GM21367 (cell line): Measurements from ENCODE around the gene PACS1.
"Not testable (repeated sequence)": the region's sequence is repeated elsewhere in the genome, so short reads cannot be mapped to it uniquely, and the experiment has no call there.

ENCODE experiments used
- ATAC-seq: cut with Tn5 transposase; IDR thresholded peaks from one replicate; pipeline ENCODE4 v1.9.1; 2021; ENCODE audit not compliant: unreplicated experiment

The PACS1 gene

GRCh38 chr11:66072518-66072917 lies 2.4 kb downstream of the PACS1 start:
- ATAC-seq: no peak

DNA sequence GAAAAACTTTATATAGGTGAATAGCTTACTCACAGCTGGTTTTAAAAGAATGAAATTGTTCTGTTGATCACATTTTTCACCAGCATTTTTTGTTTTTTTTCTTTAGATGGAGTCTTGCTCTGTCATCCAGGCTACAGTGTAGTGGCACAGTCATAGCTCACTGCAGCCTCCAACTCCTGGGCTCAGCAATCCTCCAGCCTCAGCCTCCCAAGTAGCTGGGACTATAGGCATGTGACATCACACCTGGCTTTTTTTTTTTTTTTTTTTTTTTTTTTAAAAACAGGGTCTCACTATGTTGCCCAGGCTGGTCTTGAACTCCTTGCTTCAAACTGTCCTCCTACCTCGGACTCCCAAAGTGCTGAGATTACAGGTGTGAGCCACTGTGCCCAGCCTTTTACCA lies 3.6 kb downstream of the PACS1 start:
- no peak for ATAC-seq

DNA sequence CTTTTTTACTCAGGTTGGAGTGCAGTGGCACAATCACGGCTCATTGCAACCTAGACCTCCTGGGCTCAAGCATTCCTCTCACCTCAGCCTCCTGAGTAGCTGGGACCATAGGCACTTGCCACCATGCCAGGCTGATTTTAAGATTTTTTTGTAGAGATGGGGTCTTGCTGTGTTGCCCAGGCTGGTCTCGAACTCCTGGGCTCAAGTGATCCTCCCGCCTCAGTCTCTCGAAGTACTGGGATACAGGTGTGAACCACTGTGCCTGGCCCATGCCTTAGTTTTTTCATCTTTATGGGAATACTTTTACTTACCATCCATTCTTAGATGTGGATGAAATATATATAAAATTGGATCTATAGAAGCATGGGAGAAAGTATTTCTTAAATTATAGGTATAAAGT lies 5.2 kb downstream of the PACS1 start:
- ATAC-seq: no peak

DNA sequence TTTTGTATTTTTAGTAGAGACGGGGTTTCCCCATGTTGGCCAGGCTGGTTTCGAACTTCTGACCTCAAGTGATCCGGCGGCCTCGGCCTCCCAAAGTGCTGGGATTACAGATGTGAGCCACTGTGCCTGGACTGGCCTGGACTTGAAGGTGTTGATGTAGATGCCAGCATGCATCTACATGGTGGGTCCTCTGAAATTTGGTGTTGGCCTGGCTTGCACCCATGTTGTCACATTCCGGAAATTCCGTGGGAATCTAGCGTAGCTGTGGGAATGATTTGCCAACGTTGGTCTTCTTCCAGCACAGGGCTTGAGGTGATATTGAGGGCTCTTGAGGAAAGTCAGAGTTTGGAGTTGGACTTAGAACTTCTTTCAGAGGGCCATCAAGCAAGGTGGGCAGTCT lies 6.5 kb downstream of the PACS1 start:
- no peak for ATAC-seq

DNA sequence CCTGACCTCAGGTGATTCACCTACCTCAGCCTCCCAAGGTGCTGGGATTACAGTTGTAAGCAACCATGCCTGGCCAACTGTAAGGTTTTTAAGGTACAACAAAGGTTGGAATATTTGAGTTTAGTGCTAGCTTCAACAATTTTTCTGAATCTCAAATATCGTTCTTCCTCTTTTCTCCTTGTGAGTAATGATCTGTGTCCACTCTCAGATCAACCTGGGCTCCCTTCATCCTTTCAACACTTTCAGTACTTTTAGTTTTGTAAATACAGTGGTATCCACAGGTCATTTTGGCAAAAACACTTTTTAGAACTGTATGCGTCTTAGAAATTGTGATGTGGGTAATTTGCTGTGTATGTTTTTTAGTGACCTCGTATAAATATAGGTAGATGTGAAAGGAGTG lies 7.9 kb downstream of the PACS1 start:
- ATAC-seq: no peak

DNA sequence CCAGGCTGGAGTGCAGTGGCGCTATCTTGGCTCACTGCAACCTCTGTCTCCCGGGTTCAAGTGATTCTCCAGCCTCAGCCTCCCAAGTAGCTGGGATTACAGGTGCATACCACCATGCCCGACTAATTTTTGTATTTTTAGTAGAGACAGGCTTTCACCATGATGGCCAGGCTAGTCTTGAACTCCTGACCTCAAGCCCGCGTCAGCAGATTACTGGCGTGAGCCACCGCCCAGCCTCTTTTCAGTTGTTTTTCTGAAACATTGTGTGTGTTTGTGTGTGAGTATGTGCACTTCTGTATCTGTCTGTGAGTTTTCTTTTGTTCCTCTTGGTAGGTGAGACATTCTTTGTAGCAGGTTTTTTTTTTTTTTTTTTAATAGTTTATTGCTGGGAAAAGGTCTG lies 8.9 kb downstream of the PACS1 start:
- ATAC-seq: not testable (repeated sequence)

- no peak for ATAC-seq
These were observed 10.2 kb downstream of the PACS1 start for GRCh38 chr11:66080055-66080817.

GRCh38 chr11:66081505-66081904 lies 11.4 kb downstream of the PACS1 start:
- ATAC-seq: peak; percentile 57

DNA sequence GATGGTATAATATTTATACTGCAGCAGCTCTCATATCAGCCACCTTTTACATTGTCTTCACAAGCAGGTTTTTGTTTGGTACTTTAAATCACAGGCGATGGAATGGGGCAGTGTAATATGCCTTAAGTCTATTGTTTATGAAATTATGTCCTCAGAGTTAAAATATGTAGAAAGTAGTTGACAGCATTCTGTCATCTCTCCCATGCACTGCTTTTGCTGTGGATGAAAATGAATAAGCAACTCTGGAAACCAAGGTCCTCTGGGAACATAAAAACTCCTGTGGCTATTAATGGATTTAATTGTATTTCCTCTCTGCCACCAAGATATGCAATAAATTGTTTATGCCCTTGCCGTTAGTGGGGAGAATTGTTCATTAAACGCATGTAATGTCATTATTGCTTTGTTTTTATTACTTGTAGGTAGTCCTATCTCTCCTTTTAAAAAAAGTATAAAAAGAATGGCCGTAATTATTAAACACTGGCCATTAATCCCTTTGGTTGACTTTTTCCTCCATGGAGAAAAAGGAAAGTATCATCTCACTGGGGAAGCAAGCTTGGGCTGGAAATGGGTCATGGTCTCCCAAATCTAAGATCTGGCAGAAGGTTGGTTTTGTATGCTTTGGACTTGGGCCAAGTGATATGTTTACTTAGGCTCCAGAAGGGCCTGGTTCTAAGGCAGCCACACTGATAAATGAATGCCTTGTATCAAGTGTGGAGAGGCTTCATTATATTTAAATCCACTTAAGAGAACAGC lies 13.1 kb downstream of the PACS1 start:
- no peak for ATAC-seq

DNA sequence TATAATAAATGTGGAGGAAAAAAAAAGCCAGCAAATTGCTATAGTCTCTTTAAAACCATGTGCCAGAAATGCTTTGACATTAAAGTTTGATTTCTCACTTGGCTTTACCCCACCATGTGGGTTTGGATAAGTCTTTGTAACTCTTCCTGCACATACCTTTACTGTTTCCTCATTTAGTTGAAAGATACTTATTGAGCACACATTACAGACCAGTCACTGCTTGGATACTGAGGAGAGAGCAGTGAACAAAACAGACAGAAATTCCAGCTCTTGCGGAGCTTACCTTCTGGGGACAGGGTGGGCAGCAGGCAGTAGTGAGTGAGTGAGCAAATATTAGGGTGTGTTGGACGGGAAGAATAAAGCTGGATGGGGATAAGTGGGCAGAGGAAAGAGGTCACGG lies 13.7 kb downstream of the PACS1 start:
- no peak for ATAC-seq

- ATAC-seq: no peak
These were observed 14.9 kb downstream of the PACS1 start for GRCh38 chr11:66084821-66085475.

DNA sequence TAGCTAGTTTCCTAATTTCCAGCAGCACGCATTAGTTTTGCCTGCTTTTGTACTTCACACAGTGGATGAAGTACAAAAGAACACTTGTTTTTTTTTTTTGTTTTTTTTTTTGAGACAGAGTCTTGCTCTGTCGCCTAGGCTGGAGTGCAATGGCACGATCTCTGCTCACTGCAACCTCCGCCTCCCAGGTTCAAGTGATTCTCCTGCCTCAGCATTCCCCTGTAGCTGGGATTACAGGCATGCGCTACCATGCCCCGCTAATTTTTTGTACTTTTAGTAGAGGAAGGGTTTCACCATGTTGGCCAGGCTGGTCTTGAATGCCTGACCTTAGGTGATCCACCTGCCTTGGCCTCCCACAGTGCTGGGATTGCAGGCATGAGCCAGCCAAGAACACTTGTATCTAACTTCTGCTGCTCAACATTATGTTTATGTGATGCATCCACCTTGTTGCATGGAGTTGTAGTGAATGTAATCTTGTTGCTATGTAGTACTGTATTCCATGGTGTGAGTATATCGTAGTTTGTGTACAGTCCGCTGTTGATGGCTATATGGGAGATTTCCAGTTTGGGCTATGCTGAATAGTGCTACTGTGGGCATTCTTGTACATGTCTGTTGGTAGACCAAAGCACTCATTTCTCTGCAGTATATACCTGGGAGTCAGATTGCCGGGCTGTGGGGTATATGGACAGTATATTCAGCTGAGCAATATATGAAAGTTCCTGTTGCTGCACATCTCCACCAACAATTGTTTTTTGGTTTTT lies 17.3 kb downstream of the PACS1 start:
- no peak for ATAC-seq

- no peak for ATAC-seq
These were observed 19.0 kb downstream of the PACS1 start for GRCh38 chr11:66089067-66089466.

DNA sequence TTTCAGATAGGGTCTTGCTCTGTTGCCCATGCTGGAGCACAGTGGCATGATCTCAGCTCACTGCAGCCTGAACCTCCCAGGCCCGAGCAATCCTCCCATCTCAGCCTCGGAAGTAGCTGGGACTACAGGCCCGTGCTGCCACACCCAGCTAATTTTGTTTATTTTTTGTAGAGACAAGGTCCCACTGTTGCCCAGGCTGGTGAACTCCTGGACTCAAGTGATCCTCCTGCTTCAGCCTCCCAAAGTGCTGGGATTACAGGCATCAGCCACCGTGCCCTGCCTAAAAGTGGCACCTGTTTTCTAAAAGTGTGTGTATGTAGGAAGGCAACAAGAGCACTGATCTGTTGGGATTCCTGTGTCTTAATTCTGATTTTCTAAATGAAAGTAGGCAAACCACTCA lies 20.2 kb downstream of the PACS1 start:
- ATAC-seq: no peak

GRCh38 chr11:66092125-66092524 lies 22.1 kb downstream of the PACS1 start:
- not testable (repeated sequence) for ATAC-seq

DNA sequence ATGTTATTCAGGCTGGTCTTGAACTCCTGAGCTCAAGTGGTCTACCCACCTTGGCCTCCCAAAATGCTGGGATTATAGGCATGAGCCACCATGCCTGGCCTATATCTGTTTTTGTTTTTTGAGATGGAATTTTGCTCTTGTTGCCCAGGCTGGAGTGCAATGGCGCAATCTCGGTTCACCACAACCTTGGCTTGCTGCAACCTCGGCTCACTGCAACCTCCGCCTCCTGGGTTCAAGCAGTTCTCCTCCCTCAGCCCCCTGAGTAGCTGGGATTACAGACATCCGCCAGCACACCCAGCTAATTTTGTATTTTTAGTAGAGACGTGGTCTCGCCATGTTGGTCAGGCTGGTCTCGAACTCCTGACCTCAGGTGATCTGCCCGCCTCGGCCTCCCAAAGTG lies 29.7 kb downstream of the PACS1 start:
- not testable (repeated sequence) for ATAC-seq

- ATAC-seq: peak; percentile 56
These were observed 30.4 kb downstream of the PACS1 start for GRCh38 chr11:66100272-66101065.

GRCh38 chr11:66101066-66101464 lies 31.0 kb downstream of the PACS1 start:
- no peak for ATAC-seq

GRCh38 chr11:66104057-66104638 lies 34.1 kb downstream of the PACS1 start:
- no peak for ATAC-seq
